Esophagus muscularis mucosa (tissue), 4 donors: ENCODE measurements around the gene TRAF3. TPM values are rescaled to one million over a fixed set of nuclear protein-coding genes. Genes with fewer than 3 reads are reported as not detected.

Source experiments
- DNase-seq: peaks from one replicate; pipeline ENCODE4 v3.0.0-alpha.2; 2017; ENCODE audit errors: extremely low spot score
- H3K27ac ChIP-seq, 4 donors: fragments of 200-600 bp; sonication (generic); replicated peaks in 1 of 4; 1 replicate in 3 of 4; 2 replicates in 1 of 4; pipeline ENCODE4 v1.5.1; 2016 to 2019; ENCODE audit warnings: mild to moderate bottlenecking in 1 of 4
- H3K27me3 ChIP-seq, 4 donors: fragments of 200-600 bp; sonication (generic); one replicate each; pipeline versions ENCODE4 v1.5.1 to v1.6.0; 2016 to 2019
- H3K36me3 ChIP-seq, 4 donors: fragments of 200-600 bp; sonication (generic); one replicate each; pipeline ENCODE4 v1.5.1; 2016 to 2019
- H3K4me1 ChIP-seq, 4 donors: fragments of 200-600 bp; sonication (generic); one replicate each; pipeline ENCODE4 v1.5.1; 2016 to 2019
- H3K4me3 ChIP-seq, 4 donors: fragments of 200-600 bp; sonication (generic); 1 replicate in 2 of 4; 2 replicates in 2 of 4; pipeline ENCODE4 v1.5.1; 2016 to 2019; ENCODE audit warnings: mild to moderate bottlenecking in 4 of 4, moderate library complexity in 1 of 4
- H3K9me3 ChIP-seq, 4 donors: fragments of 200-600 bp; sonication (generic); 1 replicate in 3 of 4; 2 replicates in 1 of 4; pipeline ENCODE4 v1.5.1; 2016 to 2019
- CTCF ChIP-seq, 3 experiments: fragments of 200-600 bp in 2 of 3; fragments of 450-650 bp in 1 of 3; sonication (generic) in 2 of 3; IDR thresholded peaks; one replicate each; pipeline ENCODE4 v1.5.1; 2017 to 2019; ENCODE audit warnings: antibody characterized with exemption in 3 of 3, mild to moderate bottlenecking in 2 of 3, moderate library complexity in 1 of 3
- EP300 ChIP-seq: sonication (generic); formaldehyde crosslinking; IDR thresholded peaks from one replicate; pipeline ENCODE4 v1.6.1; 2017; ENCODE audit warnings: antibody characterized with exemption
- POLR2A ChIP-seq: fragments of 450-650 bp; IDR thresholded peaks from one replicate; pipeline ENCODE4 v1.6.1; 2017; ENCODE audit warnings: antibody characterized with exemption, moderate library complexity, mild to moderate bottlenecking, low read depth
- POLR2AphosphoS5 ChIP-seq, 2 donors: sonication (generic); formaldehyde crosslinking; IDR thresholded peaks; one replicate each; pipeline ENCODE4 v1.6.1; 2017; ENCODE audit warnings: antibody characterized with exemption in 2 of 2
- WGBS: methylation state at CpG from one replicate; pipeline ENCODE4 v1.1.5; 2018; 5-methylcytosine and 5-hydroxymethylcytosine counted together
- intact Hi-C: fragments of 100-400 bp; cut with DNase I; formaldehyde crosslinking; loops from one replicate; pipeline ENCODE4 v1.15.1; 2023
- total RNA-seq, 4 donors: library from RNA; depleted of rRNA; stranded (reverse); fragments of >200 nt; gene quantifications; one replicate each; pipeline versions ENCODE4 v1.1.0 to v1.2.1, GENCODE V29; 2016

Gene TRAF3
- total RNA-seq, 4 donors from 2014 or later = 9.6 to 19.1 (median 17.5) TPM

- WGBS = 89% methylated on average over 22 of the region's 27 CpGs
- Histone ChIP-seq H3K9me3 (no peaks in the 10 kb centered on the region), H3K4me3 (no peak overlapping the region), H3K27me3 (no peaks in the 10 kb centered on the region), H3K4me1 (peaks cover 15 to 26% (median 23%) of the 10 kb centered on the region in 4 donors), H3K27ac (no peak overlapping the region), H3K36me3 (peaks cover 71 to 97% (median 94%) of the 10 kb centered on the region in 4 donors)
- intact Hi-C loops = no loop called here
- no peak for DNase-seq
- TF ChIP-seq POLR2A (no peak), EP300 (no peak), POLR2AphosphoS5 (IDR thresholded peaks at IDR 0.05) (no peak), CTCF (IDR thresholded peaks at IDR 0.05) (no peak)
Observed at GRCh38 chr14:102947321-102948103, 170.3 kb downstream of the TRAF3 start.

GRCh38 chr14:102948698-102949061 is 171.4 kb downstream of the TRAF3 start:
- peaks cover 71 to 97% (median 94%) of the 10 kb centered on the region in 4 donors for H3K36me3 ChIP-seq
- intact Hi-C loops = no loop called here
- no peak overlapping the region for H3K4me3 ChIP-seq
- H3K4me1 ChIP-seq = peaks cover 15 to 26% (median 23%) of the 10 kb centered on the region in 4 donors
- DNase-seq = no peak
- H3K27me3 ChIP-seq = no peaks in the 10 kb centered on the region
- H3K9me3 ChIP-seq = no peaks in the 10 kb centered on the region
- H3K27ac ChIP-seq = peak overlapping the region in 3 of 4 donors; percentile 45 to 68 (median 66)
- TF ChIP-seq POLR2AphosphoS5 (IDR thresholded peaks at IDR 0.05) (no peak), POLR2A (no peak), EP300 (no peak), CTCF (IDR thresholded peaks at IDR 0.05) (no peak)
- WGBS = 62% methylated on average over 3 of the region's 9 CpGs

- Histone ChIP-seq H3K4me1 (peaks cover 15 to 26% (median 23%) of the 10 kb centered on the region in 4 donors), H3K9me3 (no peaks in the 10 kb centered on the region), H3K27me3 (no peaks in the 10 kb centered on the region), H3K4me3 (no peak overlapping the region), H3K27ac (peak overlapping the region; percentile 45 to 68 (median 62)), H3K36me3 (peaks cover 71 to 97% (median 94%) of the 10 kb centered on the region in 4 donors)
- intact Hi-C loops = no loop called here
- no peak for DNase-seq
- 70% methylated on average over 24 of the region's 28 CpGs for WGBS
- TF ChIP-seq POLR2A (no peak), POLR2AphosphoS5 (IDR thresholded peaks at IDR 0.05) (peak; percentile 23 to 42), CTCF (IDR thresholded peaks at IDR 0.05) (no peak), EP300 (no peak)
Observed at GRCh38 chr14:102949062-102949800, 172.0 kb downstream of the TRAF3 start.

GRCh38 chr14:102949801-102950451 is 172.7 kb downstream of the TRAF3 start:
- no peak overlapping the region for H3K4me3 ChIP-seq
- H3K27me3 ChIP-seq = no peaks in the 10 kb centered on the region
- no peaks in the 10 kb centered on the region for H3K9me3 ChIP-seq
- WGBS = 48% methylated on average over 15 of the region's 23 CpGs
- no peak for TF ChIP-seq EP300
- no peak for TF ChIP-seq CTCF (IDR thresholded peaks at IDR 0.05)
- peak in 1 of 2 donors; percentile 3 for TF ChIP-seq POLR2AphosphoS5 (IDR thresholded peaks at IDR 0.05)
- TF ChIP-seq POLR2A = no peak
- intact Hi-C loops = no loop called here
- H3K4me1 ChIP-seq = peaks cover 15 to 26% (median 23%) of the 10 kb centered on the region in 4 donors
- DNase-seq = no peak
- peak overlapping the region; percentile 45 to 68 (median 62) for H3K27ac ChIP-seq
- H3K36me3 ChIP-seq = peaks cover 70 to 97% (median 94%) of the 10 kb centered on the region in 4 donors
